SU-DHL-6 (cell line): ENCODE data around the gene RAC2.

Source experiments
- CTCF ChIP-seq: fragments of 200-600 bp; sonication (generic); IDR thresholded peaks from one replicate; pipeline ENCODE4 v1.5.1; 2017; ENCODE audit warnings: antibody characterized with exemption, mild to moderate bottlenecking, low read length, moderate library complexity; ENCODE audit not compliant: insufficient read depth, poor library complexity, severe bottlenecking
- EZH2phosphoT487 ChIP-seq: fragments of 200-600 bp; sonication (generic), shearing (Covaris generic); conservative IDR thresholded peaks from 2 replicates; pipeline ENCODE4 v1.6.1; 2018; ENCODE audit warnings: mild to moderate bottlenecking, antibody characterized with exemption, low read length, moderate library complexity, mixed read lengths

GRCh38 chr22:37222440-37222971, 21.6 kb downstream of the RAC2 start:
- TF ChIP-seq CTCF (no peak), EZH2phosphoT487 (no peak)
